Superior temporal gyrus (tissue), 1 donor: ENCODE measurements around the gene MAPK7.
A peak's percentile ranks its signal among the peaks of the same experiment; 100 is the strongest.

Experiments
- DNase-seq: peaks from one replicate; pipeline ENCODE4 v3.0.0-alpha.2; 2016; ENCODE audit errors: extremely low spot score

Gene MAPK7

DNA sequence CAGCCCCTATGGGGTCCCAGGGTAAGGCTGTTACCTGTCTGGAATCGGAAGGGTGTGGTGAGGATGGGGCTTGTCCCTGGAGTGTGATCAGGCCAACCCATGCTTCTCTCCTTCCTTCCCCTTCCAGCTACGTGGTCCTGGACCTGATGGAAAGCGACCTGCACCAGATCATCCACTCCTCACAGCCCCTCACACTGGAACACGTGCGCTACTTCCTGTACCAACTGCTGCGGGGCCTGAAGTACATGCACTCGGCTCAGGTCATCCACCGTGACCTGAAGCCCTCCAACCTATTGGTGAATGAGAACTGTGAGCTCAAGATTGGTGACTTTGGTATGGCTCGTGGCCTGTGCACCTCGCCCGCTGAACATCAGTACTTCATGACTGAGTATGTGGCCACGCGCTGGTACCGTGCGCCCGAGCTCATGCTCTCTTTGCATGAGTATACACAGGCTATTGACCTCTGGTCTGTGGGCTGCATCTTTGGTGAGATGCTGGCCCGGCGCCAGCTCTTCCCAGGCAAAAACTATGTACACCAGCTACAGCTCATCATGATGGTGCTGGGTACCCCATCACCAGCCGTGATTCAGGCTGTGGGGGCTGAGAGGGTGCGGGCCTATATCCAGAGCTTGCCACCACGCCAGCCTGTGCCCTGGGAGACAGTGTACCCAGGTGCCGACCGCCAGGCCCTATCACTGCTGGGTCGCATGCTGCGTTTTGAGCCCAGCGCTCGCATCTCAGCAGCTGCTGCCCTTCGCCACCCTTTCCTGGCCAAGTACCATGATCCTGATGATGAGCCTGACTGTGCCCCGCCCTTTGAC is 2.4 kb downstream of the MAPK7 start:
- DNase-seq = no peak

DNA sequence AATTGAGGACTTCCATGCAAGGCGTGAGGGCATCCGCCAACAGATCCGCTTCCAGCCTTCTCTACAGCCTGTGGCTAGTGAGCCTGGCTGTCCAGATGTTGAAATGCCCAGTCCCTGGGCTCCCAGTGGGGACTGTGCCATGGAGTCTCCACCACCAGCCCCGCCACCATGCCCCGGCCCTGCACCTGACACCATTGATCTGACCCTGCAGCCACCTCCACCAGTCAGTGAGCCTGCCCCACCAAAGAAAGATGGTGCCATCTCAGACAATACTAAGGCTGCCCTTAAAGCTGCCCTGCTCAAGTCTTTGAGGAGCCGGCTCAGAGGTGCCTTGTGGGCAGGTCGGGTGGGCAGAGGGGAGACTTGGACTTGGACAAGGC is 3.1 kb downstream of the MAPK7 start:
- DNase-seq = no peak

DNA sequence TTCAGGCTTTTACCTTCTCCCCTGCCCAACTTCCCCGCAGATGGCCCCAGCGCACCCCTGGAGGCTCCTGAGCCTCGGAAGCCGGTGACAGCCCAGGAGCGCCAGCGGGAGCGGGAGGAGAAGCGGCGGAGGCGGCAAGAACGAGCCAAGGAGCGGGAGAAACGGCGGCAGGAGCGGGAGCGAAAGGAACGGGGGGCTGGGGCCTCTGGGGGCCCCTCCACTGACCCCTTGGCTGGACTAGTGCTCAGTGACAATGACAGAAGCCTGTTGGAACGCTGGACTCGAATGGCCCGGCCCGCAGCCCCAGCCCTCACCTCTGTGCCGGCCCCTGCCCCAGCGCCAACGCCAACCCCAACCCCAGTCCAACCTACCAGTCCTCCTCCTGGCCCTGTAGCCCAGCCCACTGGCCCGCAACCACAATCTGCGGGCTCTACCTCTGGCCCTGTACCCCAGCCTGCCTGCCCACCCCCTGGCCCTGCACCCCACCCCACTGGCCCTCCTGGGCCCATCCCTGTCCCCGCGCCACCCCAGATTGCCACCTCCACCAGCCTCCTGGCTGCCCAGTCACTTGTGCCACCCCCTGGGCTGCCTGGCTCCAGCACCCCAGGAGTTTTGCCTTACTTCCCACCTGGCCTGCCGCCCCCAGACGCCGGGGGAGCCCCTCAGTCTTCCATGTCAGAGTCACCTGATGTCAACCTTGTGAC is 3.6 kb downstream of the MAPK7 start:
- no peak for DNase-seq

- DNase-seq = no peak
Measured at GRCh38 chr17:19382531-19383444, 4.5 kb downstream of the MAPK7 start.

DNA sequence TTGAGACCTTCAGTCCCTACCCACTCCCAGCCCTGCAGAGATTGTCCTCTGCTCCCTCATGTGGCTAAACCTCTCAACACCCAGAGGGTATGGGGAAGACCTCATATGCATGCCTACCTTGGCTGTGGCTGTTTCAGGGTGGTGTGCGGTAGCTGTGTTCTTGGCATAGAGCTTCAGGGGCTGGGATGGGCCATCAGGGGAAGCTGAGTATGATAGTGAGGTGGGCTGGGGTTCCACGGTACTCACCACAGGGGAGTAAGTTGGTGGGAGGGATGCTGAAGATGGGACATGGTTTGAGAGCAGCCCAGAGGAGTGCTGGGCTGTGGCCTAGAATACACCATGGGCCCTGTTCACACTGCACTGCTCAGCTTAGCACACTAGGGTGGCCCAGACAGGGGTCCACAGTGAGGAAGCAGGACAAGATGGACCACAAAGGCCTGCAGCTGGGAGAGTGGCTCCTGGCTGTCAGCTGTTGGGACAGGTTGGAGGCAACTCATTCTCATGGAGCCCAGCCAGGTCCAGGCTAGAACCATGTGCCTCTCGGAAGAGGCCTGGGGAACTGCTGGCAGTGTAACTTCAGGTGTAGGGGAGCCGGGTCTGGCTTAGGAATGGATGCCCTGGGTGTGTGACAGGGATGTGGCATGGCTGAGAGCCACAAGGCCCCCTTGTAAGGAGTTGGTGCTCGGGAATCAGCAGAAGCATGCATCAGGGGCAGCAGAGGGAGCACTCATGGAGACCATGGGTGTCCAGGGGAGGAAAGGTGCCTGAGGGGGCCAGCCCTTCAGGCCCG is 5.6 kb downstream of the MAPK7 start:
- no peak for DNase-seq

- DNase-seq = peak; percentile 91
Measured at GRCh38 chr17:19384723-19385391, 6.6 kb downstream of the MAPK7 start.

DNA sequence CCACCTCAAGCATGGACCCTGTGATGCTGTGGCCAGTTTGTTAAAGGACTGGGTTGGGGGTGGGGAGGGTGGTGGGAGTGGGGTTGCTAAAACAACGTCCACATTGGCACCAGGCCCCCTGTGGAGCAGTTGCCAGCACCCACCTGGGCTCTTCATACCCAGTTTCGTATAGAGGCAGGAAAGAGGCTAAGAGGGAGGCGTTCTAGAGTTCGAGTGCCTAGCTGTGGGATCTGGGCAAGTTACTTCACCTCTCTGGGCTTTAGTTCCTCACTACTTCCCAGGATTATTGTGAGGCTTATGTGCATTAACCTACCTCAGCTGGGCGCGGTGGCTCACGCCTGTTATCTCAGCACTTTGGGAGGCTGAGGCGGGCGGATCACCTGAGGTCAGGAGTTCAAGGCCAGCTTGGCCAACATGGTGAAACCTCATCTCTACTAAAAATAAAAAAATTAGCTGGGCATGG is 7.3 kb downstream of the MAPK7 start:
- DNase-seq = no peak

DNA sequence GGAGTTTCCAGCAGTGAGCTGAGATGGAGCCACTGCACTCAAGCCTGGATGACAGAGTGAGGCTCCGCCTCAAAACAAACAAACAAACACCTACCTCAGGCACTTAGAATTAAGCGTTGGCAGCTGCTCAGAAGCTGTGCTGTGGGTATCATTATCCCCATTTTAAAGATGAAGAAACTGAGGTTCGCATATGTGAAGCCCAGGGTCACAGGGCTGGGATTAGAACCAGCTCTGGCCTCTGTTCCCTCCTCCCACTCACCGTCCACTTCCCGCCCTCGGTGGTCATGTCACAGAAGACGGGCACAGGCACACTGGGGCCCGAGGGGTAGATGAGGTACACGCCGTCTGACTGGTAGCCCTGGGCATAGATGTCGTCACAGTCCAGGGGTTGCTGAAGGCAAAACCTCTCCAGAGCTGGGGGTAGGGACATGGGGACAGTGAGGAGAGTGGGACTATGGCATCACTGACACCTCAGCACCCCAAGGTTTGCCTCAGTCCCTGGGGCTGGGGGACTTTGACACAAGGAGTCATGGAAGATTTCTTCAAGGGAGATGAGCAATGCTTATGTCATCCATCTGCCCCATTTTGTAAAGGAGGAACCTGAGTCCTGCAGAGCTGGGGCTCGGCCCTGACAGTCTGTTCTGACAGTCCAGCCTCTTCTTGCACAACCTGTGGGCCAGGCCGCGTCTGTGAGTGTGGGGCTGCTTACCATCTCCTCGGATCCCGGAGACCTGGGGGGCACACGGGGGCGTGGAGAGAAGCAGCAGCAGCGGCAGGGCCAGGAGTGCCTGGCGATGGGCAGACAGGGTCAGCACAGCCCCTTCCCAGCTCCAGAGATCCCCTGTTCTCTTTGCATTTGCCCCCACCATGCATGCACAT is 8.0 kb downstream of the MAPK7 start:
- DNase-seq = no peak

DNA sequence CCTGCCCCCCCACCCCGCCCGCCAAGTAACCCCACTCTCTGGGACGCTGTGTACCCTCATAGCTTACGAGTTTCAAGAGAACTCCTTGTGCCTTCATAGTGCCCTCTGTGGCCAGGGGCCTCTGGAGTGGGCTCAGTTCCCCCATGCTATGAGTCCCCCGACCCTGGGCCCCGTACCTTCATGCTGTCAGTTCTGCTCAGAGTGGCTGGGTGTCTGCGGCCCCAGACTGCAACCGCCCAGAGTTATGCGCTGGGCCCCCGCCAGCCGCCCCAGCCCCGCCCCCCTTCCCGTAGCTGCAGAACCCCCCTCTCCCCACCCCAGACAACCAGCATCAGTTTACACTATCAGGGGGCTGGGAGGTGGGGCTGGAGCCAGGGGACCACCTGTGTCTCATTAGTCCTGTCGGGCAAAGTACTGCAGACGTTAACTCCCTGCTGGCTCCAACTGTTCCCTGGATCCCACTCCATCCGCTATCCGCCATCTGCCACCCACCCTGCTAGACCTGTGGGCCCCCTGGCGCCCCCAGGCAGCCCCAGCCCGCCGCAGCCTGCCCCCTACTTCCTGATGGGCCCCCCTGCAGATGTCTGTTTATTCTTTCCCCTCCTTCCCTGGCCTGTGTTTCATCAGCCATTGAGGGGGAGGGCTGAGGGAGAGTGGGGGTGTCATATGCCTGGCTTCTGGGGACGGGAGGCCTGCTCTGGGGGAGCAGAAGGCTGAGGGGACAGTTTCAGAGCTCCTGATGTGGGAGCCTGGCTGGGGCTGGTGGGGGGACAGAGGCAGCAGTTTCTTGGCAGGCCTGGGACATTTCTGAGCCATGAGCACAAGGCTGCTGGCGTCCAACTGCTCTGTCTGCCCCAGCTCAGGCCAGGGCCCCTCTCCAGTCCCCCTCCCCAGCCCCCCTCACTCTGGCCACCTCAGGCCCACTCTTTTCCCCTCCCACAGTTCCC is 8.9 kb downstream of the MAPK7 start, which contains the start of gene MFAP4:
TSS of gene MFAP4 (minus strand) at position 217 of the 947 bp plus-strand sequence. CDS start at position 182, 35 bp downstream.
- DNase-seq = no peak

DNA sequence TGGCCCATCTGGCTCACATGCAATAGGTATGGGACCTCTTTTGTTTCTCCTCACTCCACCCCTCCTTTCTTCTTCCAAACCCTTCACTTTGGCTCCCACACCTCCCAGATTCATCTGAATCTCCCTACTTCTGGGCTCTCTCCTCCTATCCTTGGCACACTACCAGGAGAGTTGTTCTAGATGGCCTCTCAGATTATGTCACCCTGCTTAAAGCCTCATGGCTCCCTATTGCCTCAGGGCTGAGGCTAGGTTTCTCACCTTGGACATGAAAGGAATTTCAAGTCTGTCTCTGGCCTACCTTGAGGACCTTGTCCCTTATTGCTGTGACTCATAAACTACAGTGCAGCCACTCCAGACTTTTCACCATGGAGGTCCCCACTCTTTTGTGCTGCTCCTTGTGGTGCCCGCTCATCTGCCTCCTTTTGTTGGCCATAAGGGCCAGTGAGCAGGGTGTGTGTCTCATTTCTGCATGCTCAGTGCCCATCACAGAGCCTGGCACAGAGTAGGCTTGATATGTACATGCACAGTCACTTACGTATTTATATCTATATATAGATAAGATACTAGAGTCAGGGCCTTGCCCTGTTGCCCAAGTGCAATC is 9.7 kb downstream of the MAPK7 start:
- DNase-seq = no peak

- no peak for DNase-seq
Measured at GRCh38 chr17:19388791-19389785, 10.8 kb downstream of the MAPK7 start.

DNA sequence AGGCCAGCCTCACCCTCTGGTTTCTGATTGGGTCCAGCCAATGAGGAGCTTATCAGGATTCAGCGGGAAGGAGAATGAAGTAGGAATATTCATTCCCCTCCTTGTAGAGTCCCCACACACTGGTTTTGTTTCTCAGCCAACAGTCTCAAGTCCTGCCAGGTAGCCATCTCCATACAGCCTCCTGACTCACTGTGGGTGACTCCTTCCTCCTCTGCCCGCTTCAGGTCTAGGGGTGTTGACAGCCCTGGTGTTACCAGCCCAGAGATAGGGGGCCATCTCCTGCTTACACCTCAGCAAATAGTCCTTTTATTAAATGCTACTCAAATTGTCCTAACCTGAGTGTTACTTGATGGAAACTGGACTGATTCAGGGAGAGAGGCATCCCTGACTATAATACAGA is 12.7 kb downstream of the MAPK7 start:
- DNase-seq = no peak

DNA sequence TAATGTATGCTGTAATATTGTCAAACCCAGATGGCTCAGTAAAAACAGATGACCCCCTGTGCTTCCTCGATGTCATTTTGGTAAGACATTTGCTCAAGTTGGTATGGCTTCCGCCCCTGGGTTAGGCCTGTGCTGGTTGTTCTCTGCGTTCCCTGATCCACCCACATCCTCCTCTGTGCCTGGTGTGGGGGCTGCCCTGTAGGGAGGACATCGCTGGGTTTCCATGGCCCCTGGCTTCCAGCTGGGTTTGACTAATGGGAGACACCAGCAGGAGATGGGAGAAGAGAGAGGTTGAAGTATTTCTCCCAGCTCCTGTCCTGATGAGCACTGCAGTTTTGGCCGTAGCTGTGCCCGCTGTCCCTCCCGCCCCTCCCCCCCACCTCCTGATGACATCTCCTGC is 13.1 kb downstream of the MAPK7 start:
- no peak for DNase-seq

DNA sequence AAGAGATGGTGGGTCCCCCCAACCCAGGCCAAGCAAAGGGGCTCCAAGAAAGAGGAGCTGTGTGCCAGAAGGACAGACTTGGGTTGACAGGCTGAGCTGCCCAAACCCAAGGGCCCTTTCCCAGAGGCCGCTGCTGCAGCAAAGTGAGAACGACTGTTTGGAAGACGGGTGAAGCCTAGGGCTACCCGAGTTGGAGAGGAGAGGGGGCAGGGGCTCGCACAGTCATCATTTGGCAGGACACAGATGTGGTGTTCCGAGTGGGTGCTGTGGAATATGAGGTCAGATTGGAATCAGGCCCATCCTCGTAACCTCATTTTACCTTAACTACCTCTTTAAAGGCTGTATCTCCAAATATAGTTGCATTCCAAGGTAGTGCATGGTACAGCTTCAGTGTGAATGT is 14.0 kb downstream of the MAPK7 start:
- no peak for DNase-seq

DNA sequence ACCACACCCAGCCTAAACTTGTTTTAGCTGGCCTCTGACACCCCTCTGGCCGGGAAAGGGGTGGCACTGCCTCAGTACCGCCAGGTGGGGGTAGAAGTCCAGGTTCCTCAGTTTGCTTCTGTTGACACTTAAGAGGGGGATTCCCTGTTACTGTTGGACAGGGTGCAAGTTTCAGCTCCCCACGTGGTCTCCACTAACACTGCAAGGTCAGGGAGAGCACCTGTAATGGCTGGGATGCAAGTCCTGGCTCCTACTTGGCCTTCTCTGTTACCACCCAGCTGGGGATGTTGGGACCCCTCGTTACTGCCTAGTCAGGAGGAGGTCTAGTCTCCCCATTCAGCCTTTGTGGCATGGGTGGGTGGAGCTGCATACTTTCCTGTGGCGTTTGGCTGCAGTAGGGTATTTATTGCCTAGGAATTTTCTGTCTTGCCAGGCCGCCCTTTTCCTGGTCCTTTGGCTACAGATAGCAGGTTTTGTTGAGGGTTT is 19.3 kb downstream of the MAPK7 start:
- no peak for DNase-seq

GRCh38 chr17:19398301-19399181 is 20.2 kb downstream of the MAPK7 start:
- no peak for DNase-seq
